Measurements from ENCODE around the gene SPZ1.
"Not testable (repeated sequence)": the region's sequence is repeated elsewhere in the genome, so short reads cannot be mapped to it uniquely, and the experiment has no call there.

DNA sequence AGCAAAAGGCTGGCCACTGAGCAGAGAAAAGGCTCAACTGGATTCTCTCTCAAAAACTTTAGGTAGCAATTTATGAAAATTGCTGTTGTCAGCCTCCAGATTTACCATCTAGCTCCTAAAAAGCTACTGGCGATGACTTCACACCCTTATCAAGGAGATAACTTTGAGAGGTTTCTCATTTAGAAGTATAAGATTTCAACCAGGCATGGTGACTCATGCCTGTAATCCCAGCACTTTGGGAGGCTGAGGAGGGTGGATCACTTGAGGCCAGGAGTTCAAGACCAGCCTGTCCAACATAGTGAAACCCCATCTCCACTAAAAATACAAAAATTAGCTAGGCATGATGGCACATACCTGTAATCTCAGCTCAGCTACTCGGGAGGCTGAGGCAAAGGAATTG lies 49.3 kb upstream of the SPZ1 start:
- not testable (repeated sequence) for TF ChIP-seq NRF1 (IDR thresholded peaks at IDR 0.05; ENCODE audit: low read depth, low read length); POLR2AphosphoS5 (IDR thresholded peaks at IDR 0.05; ENCODE audit: low read depth, low read length); RAD21 (IDR thresholded peaks at IDR 0.05; ENCODE audit: low read length); SIN3A (IDR thresholded peaks at IDR 0.05; ENCODE audit: borderline replicate concordance, low read depth, low read length)
- TF ChIP-seq, protein P1, sequence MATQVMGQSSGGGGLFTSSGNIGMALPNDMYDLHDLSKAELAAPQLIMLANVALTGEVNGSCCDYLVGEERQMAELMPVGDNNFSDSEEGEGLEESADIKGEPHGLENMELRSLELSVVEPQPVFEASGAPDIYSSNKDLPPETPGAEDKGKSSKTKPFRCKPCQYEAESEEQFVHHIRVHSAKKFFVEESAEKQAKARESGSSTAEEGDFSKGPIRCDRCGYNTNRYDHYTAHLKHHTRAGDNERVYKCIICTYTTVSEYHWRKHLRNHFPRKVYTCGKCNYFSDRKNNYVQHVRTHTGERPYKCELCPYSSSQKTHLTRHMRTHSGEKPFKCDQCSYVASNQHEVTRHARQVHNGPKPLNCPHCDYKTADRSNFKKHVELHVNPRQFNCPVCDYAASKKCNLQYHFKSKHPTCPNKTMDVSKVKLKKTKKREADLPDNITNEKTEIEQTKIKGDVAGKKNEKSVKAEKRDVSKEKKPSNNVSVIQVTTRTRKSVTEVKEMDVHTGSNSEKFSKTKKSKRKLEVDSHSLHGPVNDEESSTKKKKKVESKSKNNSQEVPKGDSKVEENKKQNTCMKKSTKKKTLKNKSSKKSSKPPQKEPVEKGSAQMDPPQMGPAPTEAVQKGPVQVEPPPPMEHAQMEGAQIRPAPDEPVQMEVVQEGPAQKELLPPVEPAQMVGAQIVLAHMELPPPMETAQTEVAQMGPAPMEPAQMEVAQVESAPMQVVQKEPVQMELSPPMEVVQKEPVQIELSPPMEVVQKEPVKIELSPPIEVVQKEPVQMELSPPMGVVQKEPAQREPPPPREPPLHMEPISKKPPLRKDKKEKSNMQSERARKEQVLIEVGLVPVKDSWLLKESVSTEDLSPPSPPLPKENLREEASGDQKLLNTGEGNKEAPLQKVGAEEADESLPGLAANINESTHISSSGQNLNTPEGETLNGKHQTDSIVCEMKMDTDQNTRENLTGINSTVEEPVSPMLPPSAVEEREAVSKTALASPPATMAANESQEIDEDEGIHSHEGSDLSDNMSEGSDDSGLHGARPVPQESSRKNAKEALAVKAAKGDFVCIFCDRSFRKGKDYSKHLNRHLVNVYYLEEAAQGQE (IDR thresholded peaks at IDR 0.05; ENCODE audit: low read depth, low read length): not testable (repeated sequence)
- TF ChIP-seq, protein P2, sequence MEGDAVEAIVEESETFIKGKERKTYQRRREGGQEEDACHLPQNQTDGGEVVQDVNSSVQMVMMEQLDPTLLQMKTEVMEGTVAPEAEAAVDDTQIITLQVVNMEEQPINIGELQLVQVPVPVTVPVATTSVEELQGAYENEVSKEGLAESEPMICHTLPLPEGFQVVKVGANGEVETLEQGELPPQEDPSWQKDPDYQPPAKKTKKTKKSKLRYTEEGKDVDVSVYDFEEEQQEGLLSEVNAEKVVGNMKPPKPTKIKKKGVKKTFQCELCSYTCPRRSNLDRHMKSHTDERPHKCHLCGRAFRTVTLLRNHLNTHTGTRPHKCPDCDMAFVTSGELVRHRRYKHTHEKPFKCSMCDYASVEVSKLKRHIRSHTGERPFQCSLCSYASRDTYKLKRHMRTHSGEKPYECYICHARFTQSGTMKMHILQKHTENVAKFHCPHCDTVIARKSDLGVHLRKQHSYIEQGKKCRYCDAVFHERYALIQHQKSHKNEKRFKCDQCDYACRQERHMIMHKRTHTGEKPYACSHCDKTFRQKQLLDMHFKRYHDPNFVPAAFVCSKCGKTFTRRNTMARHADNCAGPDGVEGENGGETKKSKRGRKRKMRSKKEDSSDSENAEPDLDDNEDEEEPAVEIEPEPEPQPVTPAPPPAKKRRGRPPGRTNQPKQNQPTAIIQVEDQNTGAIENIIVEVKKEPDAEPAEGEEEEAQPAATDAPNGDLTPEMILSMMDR (IDR thresholded peaks at IDR 0.05): not testable (repeated sequence)
